Right ventricle myocardium superior (tissue), 1 donor: ENCODE measurements around the gene SLC25A14. TPM values are rescaled to one million over a fixed set of nuclear protein-coding genes. Genes with fewer than 3 reads are reported as not detected.
"Not testable (repeated sequence)": the region's sequence is repeated elsewhere in the genome, so short reads cannot be mapped to it uniquely, and the experiment has no call there.

ENCODE experiments used
- ATAC-seq: fragments of 200-7000 bp; cut with Tn5 transposase; one replicate; pipeline ENCODE4 v1.9.1; 2020; ENCODE audit warnings: mild to moderate bottlenecking; ENCODE audit not compliant: poor library complexity
- DNase-seq: peaks from one replicate; pipeline ENCODE4 v3.0.0-alpha.2; 2020
- intact Hi-C: fragments of 100-400 bp; cut with DNase I; formaldehyde crosslinking; loops from one replicate; pipeline ENCODE4 v1.11.2; 2022
- total RNA-seq: library from RNA; stranded (reverse); fragmentation: NEBNext Ultra II Directional; extraction: Animal tissue kit (Norgen Biotek cat#: 25700); gene quantifications from one replicate; pipeline ENCODE4 v1.2.1, GENCODE V29; 2021
- donor health status: DM: no; HTN: yes; CAD: no; lungs with severe emphysema.

Gene SLC25A14
- total RNA-seq, 1 donor from 2014 or later: 4.6 TPM

DNA sequence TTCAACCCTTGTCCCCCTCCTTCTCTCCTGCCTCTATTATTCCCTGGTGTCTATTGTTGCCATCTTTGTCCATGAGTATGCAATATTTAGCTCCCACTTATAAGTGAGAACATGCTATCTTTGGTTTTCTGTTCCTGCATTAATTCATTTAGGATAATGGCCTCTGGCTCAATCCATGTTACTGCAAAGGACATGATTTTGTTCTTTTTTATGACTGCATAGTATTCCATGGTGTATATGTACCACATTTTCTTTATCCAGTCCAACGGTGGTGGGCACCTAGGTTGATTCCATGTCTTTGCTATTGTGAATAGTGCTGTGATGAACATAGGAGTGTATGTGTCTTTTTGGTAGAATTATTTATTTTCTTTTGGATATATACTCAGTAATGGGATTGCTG is 12.3 kb downstream of the SLC25A14 start:
- ATAC-seq, DNase-seq, intact Hi-C loops: not testable (repeated sequence)

DNA sequence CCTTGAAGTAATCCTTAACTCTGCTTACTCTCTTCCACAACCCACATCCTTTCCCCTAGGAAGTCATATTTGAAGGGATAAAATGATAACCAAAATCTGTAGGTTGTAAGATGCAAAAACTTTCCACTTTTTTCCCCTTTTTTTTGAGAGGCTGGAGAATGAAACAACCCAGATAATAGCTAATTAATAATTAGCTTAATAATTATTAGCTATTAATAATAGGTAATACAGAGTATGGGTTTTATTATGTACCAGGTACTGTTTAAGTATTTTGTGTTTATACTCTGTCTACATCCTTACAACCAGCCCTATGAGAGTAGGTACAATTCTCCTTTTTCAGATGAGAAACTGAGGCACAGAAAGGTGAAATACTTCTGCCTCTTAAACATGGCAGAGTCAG is 36.4 kb downstream of the SLC25A14 start:
- intact Hi-C loops: no loop called here
- ATAC-seq (no peak), DNase-seq (no peak)

DNA sequence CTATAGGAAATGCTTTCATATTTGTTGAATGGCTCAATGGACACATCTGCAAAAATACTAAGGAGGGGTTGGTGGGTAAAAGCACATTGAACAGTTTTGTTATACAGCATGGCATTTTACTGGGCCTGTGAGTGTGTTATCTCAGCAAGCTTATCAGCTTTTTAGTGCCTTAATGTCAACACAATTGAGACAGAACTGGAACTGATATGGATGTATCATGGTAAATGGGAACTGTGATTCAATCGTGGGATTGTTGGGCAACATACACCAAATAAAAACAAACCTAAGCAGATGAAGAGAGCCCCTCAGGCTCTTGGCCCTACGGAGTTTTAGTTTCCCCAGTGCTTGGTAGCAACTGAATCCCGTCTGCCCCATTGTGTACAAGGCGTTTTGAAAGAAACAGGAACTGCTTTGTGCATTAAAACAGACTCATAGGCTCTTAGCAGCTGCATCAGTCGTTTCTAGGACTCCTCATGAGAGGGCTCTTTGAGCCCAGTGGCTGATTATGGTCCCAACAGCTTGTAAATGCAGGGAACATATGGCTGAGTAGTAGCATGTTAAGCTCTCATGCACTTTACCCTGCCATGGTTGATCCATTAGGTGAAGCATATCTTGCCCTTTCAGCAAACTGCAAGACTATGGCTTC is 38.4 kb downstream of the SLC25A14 start:
- intact Hi-C loops: no loop called here
- ATAC-seq (no peak), DNase-seq (no peak)

DNA sequence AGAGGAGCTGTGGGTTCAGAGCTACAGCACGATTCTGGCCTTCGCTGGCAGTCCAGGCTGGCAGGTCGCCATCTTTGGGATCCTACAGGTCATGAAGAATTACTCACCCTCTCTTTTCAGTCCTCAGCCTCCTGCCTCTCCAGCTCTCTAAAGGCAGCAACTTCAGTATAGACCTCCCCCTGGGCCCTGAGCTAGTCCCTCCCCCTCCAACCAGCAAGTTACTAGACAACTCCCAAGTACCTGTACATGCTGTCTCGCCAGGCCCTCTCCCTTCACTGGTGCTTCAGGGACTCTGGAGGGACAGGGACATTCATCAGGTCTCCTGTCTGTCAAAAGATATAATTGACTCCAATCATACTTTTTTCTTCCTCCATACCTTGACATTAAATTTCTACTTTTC is 45.8 kb downstream of the SLC25A14 start, which contains the start of gene GPR119:
Gene GPR119 (minus strand): TSS at position 155 of the 400 bp plus-strand sequence. CDS start 227 bp downstream, outside the sequence.
- intact Hi-C loops: no loop called here
- DNase-seq (no peak), ATAC-seq (no peak)

DNA sequence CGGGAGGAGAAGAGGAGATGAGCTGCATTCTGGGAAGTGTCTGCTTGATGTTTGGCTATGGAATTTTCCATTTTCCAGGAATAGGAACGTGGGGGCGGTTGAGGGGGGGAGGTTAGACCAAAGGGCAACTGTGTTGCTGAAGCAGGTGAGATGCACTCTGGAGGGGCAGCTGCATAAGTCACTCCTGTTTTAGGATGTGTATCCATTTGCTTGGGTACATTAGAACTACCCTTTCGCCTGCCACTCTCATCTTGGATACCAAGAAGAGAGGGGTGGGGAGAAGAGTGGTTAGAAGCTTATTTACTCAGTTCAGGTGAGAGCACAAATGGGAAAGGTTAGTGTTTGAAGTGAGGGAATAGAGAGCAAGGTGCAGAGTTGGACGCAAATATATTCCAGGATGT is 46.7 kb downstream of the SLC25A14 start:
- DNase-seq: no peak
- intact Hi-C loops: no loop called here
- no peak for ATAC-seq

DNA sequence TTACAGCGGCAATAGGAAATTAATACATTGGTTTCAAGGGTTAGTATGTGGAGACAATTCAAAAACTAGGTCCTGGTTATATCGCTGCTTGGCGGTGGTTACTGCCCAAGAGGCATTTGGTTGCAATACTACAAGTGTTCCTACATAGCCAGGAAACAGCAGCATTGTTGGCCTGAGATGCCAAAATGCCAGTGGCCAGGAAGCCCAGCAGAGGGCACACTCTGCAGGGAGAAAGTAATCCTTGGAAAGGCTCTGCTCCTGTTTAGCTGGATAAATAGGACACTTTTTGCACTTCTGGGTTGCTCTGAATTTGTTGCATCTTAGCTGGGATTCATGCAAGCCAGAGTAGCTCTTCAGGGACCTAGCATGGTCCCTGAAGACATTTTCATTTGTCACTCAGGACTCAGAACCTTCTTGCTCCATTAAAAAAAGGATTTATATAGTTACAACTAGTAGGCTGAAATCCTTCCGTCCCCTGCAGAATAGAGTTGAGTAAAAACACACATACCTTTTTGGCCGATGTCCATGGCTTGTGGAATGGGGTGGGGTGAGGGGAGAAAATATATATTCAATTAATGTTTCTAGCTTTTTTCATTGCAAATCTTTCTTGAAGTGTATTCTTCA is 53.8 kb downstream of the SLC25A14 start:
- intact Hi-C loops: loop anchor here (10.0 kb wide), 1 partner anchor 521 kb away; no protein-coding TSS in a partner anchor
- ATAC-seq (no peak), DNase-seq (peak; percentile 40)

DNA sequence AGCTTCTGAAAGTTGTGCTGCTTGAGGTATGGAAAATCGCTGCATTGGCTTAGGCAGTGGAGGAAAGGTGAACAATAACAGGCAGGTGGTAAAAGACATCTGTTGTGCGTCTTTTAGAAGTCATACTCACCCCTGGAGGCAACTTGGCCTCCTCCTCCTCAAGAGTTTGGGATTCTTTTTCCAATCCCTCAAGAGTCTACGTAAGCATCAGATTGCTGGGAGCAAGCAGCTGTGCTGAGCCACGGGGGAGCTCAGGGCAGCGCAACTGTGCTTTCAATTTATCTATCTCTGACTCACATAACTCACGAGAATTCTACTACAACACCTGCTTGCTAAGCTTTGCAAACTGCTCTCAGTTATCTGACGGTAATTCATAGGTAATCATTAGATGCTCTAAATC is 55.6 kb downstream of the SLC25A14 start:
- no peak for ATAC-seq
- DNase-seq: no peak
- intact Hi-C loops: loop anchor here (10.0 kb wide), 1 partner anchor 519 kb away; no protein-coding TSS in a partner anchor

DNA sequence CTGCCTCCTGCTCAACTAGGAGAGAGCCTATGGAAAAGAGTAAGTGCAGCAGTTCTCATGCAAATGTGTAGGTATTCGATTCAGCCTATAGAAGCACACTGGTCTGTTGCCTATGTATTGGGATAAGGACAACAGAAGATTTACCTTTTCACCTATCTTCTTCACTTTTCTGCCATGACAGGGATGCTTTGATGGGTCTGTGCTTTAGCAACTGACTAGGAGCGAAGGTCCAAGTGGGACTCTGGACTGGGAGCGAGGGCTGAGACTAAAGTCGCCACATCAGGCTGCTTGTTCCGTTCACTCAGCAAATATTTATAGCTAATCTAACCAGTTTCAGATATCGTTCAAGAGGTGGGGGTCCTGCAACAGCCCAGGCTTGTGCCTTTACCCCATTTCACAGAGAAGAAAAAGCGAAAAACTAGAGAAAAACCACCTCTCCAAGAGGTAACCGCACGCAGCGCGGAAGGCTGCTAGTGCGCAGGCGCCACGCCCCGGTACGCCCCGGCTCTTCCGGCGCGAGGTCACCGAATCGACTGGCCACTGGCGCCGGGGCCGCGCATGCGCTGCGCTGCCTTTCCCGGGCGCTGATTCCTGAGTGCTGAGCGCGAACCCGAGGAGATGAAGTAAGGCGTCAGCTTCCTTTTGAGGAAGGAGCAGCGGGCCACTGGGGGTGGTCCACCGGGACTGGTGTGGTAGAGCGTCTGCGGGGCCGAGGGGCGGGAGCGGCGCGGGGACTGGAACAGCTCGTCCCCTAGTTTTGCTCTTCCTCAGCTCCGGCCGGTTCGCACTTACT is 61.9 kb downstream of the SLC25A14 start, which contains the start of gene RBMX2:
Gene RBMX2 (plus strand): TSS at position 573 of the 793 bp plus-strand sequence. CDS start 46 bp downstream, at position 619.
- intact Hi-C loops: no loop called here
- DNase-seq (peak; percentile 86), ATAC-seq (peak; percentile 100)

DNA sequence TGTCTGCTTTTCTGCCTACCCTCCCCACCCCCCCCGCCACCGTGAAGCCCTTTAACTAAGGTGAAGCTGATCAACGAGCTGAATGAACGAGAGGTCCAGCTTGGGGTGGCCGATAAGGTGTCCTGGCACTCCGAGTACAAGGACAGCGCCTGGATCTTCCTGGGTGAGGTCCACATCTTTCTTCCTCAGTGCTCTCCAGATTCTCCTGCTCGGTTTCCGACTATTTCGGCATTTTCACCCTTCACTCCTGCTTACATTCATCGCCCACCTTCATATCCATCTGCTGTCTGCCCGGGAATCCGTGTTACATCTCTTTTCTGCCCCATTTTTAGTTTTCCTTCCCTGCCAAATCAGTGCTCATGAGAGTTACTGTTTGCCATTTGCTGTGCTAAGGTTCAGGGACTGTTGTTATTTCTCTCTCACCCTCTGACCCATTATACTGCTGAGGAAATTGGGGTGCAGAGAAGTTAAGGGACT is 62.5 kb downstream of the SLC25A14 start:
- no peak for DNase-seq
- intact Hi-C loops: no loop called here
- no peak for ATAC-seq

DNA sequence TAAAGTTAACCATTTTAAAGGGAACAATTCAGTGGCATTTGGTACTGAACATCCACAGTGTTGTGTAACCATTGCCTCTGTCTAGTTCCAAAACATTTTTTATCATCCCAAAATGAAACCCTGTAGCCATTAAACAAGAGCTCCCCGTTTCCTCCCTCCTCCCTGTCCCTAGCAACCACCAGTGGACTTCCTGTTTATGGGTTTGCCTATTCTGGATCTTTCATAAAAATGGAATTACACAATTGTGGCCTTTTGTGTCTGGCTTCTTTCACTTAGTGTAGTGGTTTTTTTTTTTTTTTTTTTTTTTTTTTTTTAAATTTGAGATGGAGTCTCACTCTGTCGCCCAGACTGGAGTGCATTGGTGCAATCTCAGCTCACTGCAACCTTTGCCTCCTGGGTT is 73.7 kb downstream of the SLC25A14 start:
- ATAC-seq (peak; percentile 48), DNase-seq (no peak)
- intact Hi-C loops: no loop called here

DNA sequence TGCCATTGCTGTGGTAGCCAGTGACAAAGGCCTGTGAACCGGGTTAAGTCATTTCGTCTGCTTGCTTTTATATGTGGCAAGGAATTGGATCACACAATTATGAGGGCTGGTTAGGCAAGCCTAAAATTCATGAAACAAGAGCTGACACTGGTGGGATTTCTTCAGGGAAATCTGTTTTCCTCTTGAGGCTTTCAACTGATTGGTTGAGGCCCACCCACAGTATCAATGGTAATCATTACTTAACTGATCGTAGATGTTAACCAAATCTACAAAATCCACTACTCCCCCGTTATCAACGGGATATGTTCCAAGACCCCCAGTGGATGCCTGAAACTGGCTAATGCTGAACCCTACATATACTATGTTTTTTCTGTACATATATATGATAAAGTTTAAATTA is 75.1 kb downstream of the SLC25A14 start:
- intact Hi-C loops: no loop called here
- no peak for ATAC-seq
- DNase-seq: no peak

DNA sequence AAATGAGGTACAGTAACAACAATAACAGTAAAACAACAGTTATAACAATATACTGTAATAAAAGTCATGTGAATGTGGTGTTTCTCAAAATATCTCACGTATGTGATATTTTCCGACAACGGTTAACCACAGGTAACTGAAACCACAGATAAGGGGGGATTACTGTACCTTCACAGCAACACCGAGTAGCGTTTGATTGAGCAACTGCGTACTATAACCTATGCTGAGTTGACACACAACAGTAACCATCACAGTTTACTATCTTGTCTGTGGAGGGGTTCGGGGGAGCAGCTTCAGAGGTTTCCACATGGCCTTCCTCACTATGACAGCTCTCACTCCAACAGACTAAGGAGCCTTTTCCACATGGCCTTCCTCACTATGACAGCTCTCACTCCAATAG is 75.5 kb downstream of the SLC25A14 start:
- no peak for DNase-seq
- intact Hi-C loops: no loop called here
- ATAC-seq: no peak

DNA sequence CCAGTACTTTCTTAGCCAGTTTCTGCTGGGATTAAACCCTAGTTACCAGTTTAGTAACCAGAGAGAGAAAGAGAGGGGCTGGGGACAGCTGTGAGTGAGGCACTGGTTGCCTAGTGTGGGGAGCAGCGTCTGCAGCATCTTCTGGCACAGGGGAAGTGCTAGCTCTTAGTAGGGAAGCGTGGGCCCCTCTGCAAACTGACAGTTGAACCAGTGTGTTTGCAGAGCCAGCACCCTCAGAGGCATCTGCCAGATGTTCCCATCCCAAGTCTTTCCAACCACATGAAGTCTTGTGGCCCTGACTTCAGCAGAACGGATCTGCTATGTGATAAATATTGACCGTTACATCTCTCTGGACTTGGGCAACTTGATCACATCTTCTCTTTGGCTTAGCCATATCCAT is 77.1 kb downstream of the SLC25A14 start:
- ATAC-seq (no peak), DNase-seq (no peak)
- intact Hi-C loops: no loop called here

DNA sequence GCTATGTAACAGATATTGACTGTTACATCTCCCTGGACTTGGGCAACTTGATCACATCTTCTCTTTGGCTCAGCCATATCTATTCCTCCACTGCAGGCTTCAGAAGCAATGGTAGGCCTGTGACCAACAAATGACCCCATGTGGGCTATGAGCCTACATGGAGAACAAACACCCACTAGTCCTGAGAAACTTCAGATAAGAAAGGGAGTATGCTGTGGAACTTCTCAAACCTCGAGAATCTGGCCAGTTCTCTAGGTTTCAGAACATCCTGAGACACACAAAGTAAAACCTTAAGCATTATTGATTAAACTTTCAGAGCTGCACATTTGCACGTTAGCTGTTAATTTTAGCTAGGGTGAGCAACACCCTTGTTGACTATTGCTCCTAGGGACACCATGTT is 78.3 kb downstream of the SLC25A14 start:
- intact Hi-C loops: no loop called here
- no peak for ATAC-seq
- no peak for DNase-seq

DNA sequence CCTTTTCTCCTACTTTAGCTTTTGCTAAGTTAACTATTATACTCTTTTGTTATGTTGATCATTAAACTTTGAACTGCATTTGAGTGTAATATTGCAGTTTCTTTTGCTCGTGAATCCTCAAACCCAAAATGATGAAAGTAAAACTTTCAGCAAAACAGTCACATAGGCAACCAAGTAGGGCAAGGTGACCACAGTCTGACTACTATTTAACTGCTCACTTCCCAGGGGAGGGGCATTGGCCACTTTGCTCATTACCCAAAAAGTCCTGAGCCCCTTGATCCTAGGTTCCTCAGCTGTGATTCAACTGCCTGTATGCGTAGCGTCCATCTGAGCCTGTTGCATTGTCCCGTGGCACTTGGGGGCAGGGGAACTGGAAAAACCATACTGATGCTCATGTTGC is 79.0 kb downstream of the SLC25A14 start:
- no peak for DNase-seq
- intact Hi-C loops: no loop called here
- no peak for ATAC-seq

DNA sequence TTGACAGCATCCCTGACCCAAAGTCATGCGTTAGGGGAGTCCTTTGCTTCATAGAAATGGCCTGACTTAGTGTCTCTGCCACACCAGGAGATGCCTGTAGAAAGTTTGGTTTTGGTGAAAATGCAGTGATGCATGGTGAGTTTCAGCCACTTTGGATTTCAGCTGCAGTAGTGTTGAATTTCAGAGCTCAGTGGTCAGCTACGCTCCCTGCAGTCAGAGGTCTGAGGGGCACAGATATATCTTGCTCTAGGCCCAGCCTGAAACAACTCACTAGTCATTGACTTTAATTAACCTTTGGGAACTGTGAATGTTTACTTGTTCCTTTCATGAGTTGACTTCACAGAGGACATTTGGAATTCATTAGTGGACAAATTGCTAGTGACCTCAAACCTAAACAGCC is 79.5 kb downstream of the SLC25A14 start:
- intact Hi-C loops: no loop called here
- no peak for ATAC-seq
- DNase-seq: no peak
